DND-41 (cell line): ENCODE results near the gene LASP1NB.

ENCODE experiments used
- ATAC-seq: fragments of 200-7000 bp; cut with Tn5 transposase; 3 replicates; pipeline ENCODE4 v1.9.1; 2021; ENCODE audit warnings: low read depth; ENCODE audit not compliant: insufficient read depth
- DNase-seq: peaks from one replicate; pipeline ENCODE4 v3.0.0-alpha.2; 2020
- H2AFZ ChIP-seq: 2 replicates; pipeline ENCODE4 v1.6.0; 2012; ENCODE audit warnings: low read depth, low read length
- H3K27ac ChIP-seq: 2 replicates; pipeline ENCODE4 v1.5.1; 2012; ENCODE audit warnings: low read length, inconsistent platforms
- H3K27me3 ChIP-seq: fragments of 200-600 bp; sonication (generic); 2 replicates; pipeline ENCODE4 v1.6.0; 2012; ENCODE audit warnings: low read length, mild to moderate bottlenecking, inconsistent platforms; ENCODE audit not compliant: insufficient read depth, poor library complexity
- H3K36me3 ChIP-seq: 2 replicates; pipeline ENCODE4 v1.5.1; 2012; ENCODE audit warnings: low read length, inconsistent platforms; ENCODE audit not compliant: insufficient read depth
- H3K4me1 ChIP-seq: 2 replicates; pipeline ENCODE4 v1.5.1; 2012; ENCODE audit warnings: mild to moderate bottlenecking, low read length; ENCODE audit not compliant: insufficient read depth
- H3K4me2 ChIP-seq: 2 replicates; pipeline ENCODE4 v1.6.0; 2012; ENCODE audit warnings: mild to moderate bottlenecking, moderate library complexity, low read length, inconsistent platforms; ENCODE audit not compliant: insufficient read depth
- H3K4me3 ChIP-seq, 2 experiments: fragments of 200-600 bp in 1 of 2; shearing (Covaris generic) in 1 of 2; 2 replicates each; pipeline ENCODE4 v1.5.1; 2012 to 2016; ENCODE audit warnings: inconsistent platforms in 2 of 2, low read length in 2 of 2, mild to moderate bottlenecking in 2 of 2, low read depth in 1 of 2, moderate library complexity in 1 of 2
- H3K79me2 ChIP-seq: 2 replicates; pipeline ENCODE4 v1.6.0; 2012; ENCODE audit warnings: low read length, inconsistent platforms; ENCODE audit not compliant: insufficient read depth
- H3K9ac ChIP-seq: 2 replicates; pipeline ENCODE4 v1.6.0; 2012; ENCODE audit warnings: low read depth, mild to moderate bottlenecking, inconsistent platforms, low read length, moderate library complexity
- H3K9me3 ChIP-seq: 2 replicates; pipeline ENCODE4 v1.5.1; 2012; ENCODE audit warnings: low read length, moderate library complexity, mild to moderate bottlenecking, inconsistent platforms; ENCODE audit not compliant: insufficient read depth, severe bottlenecking
- H4K20me1 ChIP-seq: 2 replicates; pipeline ENCODE4 v1.6.0; 2012; ENCODE audit warnings: low read length; ENCODE audit not compliant: insufficient read depth
- CTCF ChIP-seq: IDR thresholded peaks from 2 replicates; pipeline ENCODE4 v1.5.1; 2012; ENCODE audit warnings: borderline replicate concordance, low read length, moderate library complexity, mild to moderate bottlenecking; ENCODE audit not compliant: poor library complexity, severe bottlenecking; ENCODE audit errors: extremely low read depth
- EZH2 ChIP-seq: IDR thresholded peaks from 3 replicates; pipeline ENCODE4 v1.6.1; 2012; ENCODE audit warnings: borderline replicate concordance, low read depth, mild to moderate bottlenecking, moderate library complexity, low read length, inconsistent platforms; ENCODE audit not compliant: severe bottlenecking

LASP1NB gene

GRCh38 chr17:38903404-38903803 lies 22.0 kb upstream of the LASP1NB start:
- Histone ChIP-seq H3K9ac (no peak overlapping the region), H3K36me3 (peaks cover 59% of the 10 kb centered on the region), H2AFZ (no peak overlapping the region), H4K20me1 (peaks cover 27% of the 10 kb centered on the region), H3K4me3 (no peak overlapping the region), H3K4me2 (no peak overlapping the region), H3K27me3 (no peaks in the 10 kb centered on the region), H3K9me3 (no peaks in the 10 kb centered on the region), H3K79me2 (peaks cover 53% of the 10 kb centered on the region), H3K4me1 (peaks cover 15% of the 10 kb centered on the region), H3K27ac (no peak overlapping the region)
- no peak for TF ChIP-seq EZH2
- TF ChIP-seq CTCF = no peak
- DNase-seq = no peak
- no peak for ATAC-seq

DNA sequence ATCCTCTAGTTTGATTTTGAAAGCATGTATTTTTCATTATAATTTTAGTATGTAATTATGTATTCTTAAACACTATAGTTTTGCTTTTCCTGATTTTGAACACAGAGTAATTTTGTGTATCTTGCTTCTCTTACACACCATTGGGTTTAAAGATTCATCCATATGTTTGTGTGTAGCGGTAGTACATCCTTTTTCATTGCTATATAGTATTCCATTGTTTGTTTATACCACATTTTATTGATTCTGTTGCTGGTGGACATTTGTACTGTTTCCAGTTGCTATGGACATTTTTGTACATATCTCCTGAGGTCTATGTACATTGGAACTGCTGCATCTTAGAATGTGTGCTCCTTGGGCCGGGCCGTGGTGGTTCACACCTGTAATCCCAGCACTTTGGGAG lies 20.5 kb upstream of the LASP1NB start:
- H2AFZ ChIP-seq = no peak overlapping the region
- H3K4me2 ChIP-seq = no peak overlapping the region
- peaks cover 55% of the 10 kb centered on the region for H3K36me3 ChIP-seq
- H3K4me1 ChIP-seq = peaks cover 4% of the 10 kb centered on the region
- H3K27ac ChIP-seq = no peak overlapping the region
- H3K4me3 ChIP-seq = no peak overlapping the region
- no peak overlapping the region for H3K9ac ChIP-seq
- no peaks in the 10 kb centered on the region for H3K27me3 ChIP-seq
- DNase-seq (no peak), ATAC-seq (no peak)
- no peaks in the 10 kb centered on the region for H3K9me3 ChIP-seq
- TF ChIP-seq EZH2 = no peak
- no peak for TF ChIP-seq CTCF
- peaks cover 33% of the 10 kb centered on the region for H4K20me1 ChIP-seq
- peaks cover 56% of the 10 kb centered on the region for H3K79me2 ChIP-seq

DNA sequence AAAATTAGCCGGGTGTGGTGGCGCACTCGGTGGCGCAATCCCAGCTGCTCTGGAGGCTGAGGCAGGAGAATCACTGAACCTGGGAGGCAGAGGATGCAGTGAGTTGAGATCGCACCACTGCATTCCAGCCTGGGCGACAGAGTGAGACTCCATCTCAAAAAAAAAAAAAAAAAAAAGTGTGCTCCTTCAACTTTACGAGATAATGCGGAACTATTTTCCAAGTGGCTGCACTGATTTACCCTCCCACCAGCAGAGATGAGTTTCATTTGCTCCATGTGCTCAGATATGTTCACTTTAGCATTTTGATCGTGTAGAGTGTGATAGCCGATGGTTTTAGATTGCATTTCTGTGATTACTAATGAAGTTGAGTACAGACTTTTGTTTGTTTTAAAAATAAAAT lies 20.0 kb upstream of the LASP1NB start:
- ATAC-seq (no peak), DNase-seq (no peak)
- Histone ChIP-seq H4K20me1 (peaks cover 33% of the 10 kb centered on the region), H2AFZ (no peak overlapping the region), H3K9ac (no peak overlapping the region), H3K79me2 (peaks cover 56% of the 10 kb centered on the region), H3K36me3 (peaks cover 55% of the 10 kb centered on the region), H3K4me2 (no peak overlapping the region), H3K27ac (no peak overlapping the region), H3K27me3 (no peaks in the 10 kb centered on the region), H3K9me3 (no peaks in the 10 kb centered on the region), H3K4me1 (peaks cover 4% of the 10 kb centered on the region), H3K4me3 (no peak overlapping the region)
- TF ChIP-seq EZH2 = no peak
- TF ChIP-seq CTCF = no peak
